GM18907 (cell line): ENCODE results near the gene SYS1.

Experiments
- ATAC-seq: cut with Tn5 transposase; IDR thresholded peaks from one replicate; pipeline ENCODE4 v1.9.1; 2021; ENCODE audit warnings: mild to moderate bottlenecking, moderate library complexity; ENCODE audit not compliant: unreplicated experiment

SYS1 gene

GRCh38 chr20:45355209-45356084 lies 7.5 kb upstream of the SYS1 start:
- no peak for ATAC-seq

- no peak for ATAC-seq
Measured at GRCh38 chr20:45358282-45359068, 4.5 kb upstream of the SYS1 start.

- ATAC-seq, result no peak
Measured at GRCh38 chr20:45359069-45359405, 3.9 kb upstream of the SYS1 start.

- ATAC-seq, result no peak
Measured at GRCh38 chr20:45359406-45360148, 3.4 kb upstream of the SYS1 start.

- ATAC-seq, result no peak
Measured at GRCh38 chr20:45361793-45362192, 1.2 kb upstream of the SYS1 start.

GRCh38 chr20:45363611-45364492 lies 896 bp downstream of the SYS1 start:
- no peak for ATAC-seq

GRCh38 chr20:45365444-45365970 lies 2.6 kb downstream of the SYS1 start:
- no peak for ATAC-seq

- no peak for ATAC-seq
Measured at GRCh38 chr20:45366192-45366591, 3.2 kb downstream of the SYS1 start.

GRCh38 chr20:45366631-45367030 lies 3.7 kb downstream of the SYS1 start:
- ATAC-seq, result no peak

- ATAC-seq, result no peak
Measured at GRCh38 chr20:45367126-45367525, 4.2 kb downstream of the SYS1 start.

- peak; percentile 76 for ATAC-seq
Measured at GRCh38 chr20:45368221-45368980, 5.4 kb downstream of the SYS1 start.

GRCh38 chr20:45370571-45371160 lies 7.7 kb downstream of the SYS1 start:
- ATAC-seq, result no peak

- no peak for ATAC-seq
Measured at GRCh38 chr20:45372241-45372640, 9.3 kb downstream of the SYS1 start.

- no peak for ATAC-seq
Measured at GRCh38 chr20:45372646-45373352, 9.8 kb downstream of the SYS1 start.

GRCh38 chr20:45373353-45374100 lies 10.6 kb downstream of the SYS1 start:
- no peak for ATAC-seq

- no peak for ATAC-seq
Measured at GRCh38 chr20:45374101-45374467, 11.1 kb downstream of the SYS1 start.

GRCh38 chr20:45374966-45375365 lies 12.0 kb downstream of the SYS1 start:
- ATAC-seq, result no peak

GRCh38 chr20:45377269-45377668 lies 14.3 kb downstream of the SYS1 start:
- ATAC-seq, result no peak
